ENCODE measurements around the gene CENPO. TPM values are rescaled to one million over a fixed set of nuclear protein-coding genes. Genes with fewer than 3 reads are reported as not detected.

The CENPO gene, protein sequence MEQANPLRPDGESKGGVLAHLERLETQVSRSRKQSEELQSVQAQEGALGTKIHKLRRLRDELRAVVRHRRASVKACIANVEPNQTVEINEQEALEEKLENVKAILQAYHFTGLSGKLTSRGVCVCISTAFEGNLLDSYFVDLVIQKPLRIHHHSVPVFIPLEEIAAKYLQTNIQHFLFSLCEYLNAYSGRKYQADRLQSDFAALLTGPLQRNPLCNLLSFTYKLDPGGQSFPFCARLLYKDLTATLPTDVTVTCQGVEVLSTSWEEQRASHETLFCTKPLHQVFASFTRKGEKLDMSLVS
- polyA plus RNA-seq (2013, experiment 1 of 2; ENCODE audit: insufficient read length) = 38.3 TPM
- 6.5 TPM for polyA plus RNA-seq (2013, experiment 2 of 2; ENCODE audit: insufficient read length)

- peak; percentile 96 for DNase-seq
These were observed at the start of gene CENPO, which contains the start of gene PTRHD1 for GRCh38 chr2:24792874-24793760. CENPO (plus strand) TSS chr2:24793425; CDS start chr2:24793920, 495 bp downstream. PTRHD1 (minus strand) TSS chr2:24793391; CDS start chr2:24793377, 14 bp downstream.

GRCh38 chr2:24743924-24744323, 49.3 kb upstream of the CENPO start:
- no peak for DNase-seq

- DNase-seq = no peak
These were observed 48.9 kb upstream of the CENPO start for GRCh38 chr2:24744356-24744755.

- no peak for DNase-seq
These were observed 47.4 kb upstream of the CENPO start for GRCh38 chr2:24745825-24746224.

- DNase-seq = no peak
These were observed 45.9 kb upstream of the CENPO start for GRCh38 chr2:24747299-24747698.

GRCh38 chr2:24749069-24749691, 44.0 kb upstream of the CENPO start:
- no peak for DNase-seq

DNA sequence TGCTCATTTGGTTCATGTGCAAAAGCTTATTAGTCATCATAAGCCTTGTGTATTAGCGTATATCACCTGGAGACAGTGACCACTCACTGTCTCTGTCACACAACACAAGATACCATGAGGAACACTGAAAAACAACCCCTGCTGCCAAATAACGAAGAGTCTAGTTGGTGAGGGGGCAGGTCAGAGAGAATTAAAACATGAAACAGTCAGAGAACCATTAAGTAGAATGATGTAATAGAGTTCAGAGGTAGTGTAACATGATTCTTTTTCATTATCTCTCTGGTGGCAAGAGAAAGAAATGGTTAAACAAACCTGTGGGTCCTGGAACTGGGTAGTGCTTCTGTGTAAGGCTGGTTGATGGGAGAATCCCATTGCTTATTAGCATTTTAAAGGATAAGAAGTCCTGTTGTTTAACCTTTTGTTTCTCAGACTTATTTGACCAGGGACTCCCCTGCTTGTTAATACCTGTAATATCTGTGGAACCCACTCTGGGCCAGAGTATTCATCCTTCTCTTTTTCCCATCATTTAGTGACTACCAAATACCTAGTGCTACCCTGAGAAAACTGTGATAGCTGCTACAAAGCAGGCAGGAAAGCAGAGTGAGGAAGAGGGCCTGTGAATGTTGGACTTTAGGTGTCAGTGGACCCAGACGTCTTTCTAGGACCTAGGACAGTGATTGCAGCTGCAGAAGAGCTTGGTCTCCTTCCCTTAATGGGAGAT, 38.1 kb upstream of the CENPO start:
- no peak for DNase-seq

GRCh38 chr2:24756789-24757188, 36.4 kb upstream of the CENPO start:
- no peak for DNase-seq

DNA sequence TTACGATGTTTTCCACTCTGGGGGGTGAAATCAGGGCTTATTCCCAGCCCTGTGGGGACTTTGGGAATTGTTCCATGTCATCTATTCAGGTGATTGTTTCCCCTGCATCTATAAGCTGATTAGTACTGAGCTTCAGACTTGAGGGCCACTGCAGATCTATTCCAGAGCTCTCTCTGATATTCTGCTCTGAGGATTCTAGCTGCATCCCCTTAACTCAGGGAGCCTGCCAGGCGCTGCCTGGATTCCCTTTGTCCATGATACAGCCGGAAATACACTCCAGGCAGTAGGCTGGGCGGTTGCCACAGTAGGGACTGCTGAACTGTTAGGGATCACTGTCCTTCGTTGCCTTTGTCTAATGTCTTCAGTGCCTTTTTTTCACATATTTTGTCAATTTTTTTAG, 31.4 kb upstream of the CENPO start:
- no peak for DNase-seq

GRCh38 chr2:24762518-24762917, 30.7 kb upstream of the CENPO start:
- DNase-seq = no peak

- DNase-seq = no peak
These were observed 29.4 kb upstream of the CENPO start for GRCh38 chr2:24763843-24764242.

DNA sequence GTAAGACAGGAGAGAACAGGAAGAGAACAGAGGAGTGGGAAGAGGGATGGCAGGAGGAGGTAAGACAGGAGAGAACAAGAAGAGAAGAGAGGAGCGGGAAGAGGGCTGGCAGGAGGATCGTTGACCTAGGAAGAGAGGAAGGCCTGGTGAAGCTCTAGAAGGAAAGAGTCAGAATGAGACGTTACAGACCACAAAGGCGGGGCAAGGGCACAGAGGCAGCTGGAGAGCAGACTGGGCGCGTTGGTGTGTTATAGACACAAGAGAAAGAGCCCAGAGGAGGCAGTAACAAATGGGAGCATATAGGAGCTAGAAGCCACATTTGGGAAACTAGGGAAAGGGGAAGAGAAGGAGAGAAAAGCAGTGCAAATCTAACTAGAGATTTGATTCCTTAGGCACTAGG, 26.6 kb upstream of the CENPO start:
- DNase-seq = no peak

DNA sequence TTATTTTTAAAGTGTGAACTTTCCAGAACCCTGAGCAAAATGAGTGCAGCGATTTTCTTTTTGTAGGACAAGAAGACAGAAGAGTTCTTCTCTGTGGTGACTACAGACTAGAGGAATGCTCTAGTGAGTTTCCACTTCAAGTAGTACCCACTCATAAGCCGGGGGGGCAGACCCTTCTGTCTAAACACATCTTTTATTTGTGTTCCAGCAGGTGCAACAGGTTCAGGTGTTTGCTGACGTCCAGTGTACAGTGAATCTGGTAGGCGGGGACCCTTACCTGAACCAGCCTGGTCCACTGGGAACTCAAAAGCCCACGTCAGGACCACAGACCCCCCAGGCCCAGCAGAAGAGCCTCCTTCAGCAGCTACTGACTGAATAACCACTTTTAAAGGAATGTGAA, 25.2 kb upstream of the CENPO start:
- no peak for DNase-seq

GRCh38 chr2:24768601-24769000, 24.6 kb upstream of the CENPO start:
- no peak for DNase-seq

DNA sequence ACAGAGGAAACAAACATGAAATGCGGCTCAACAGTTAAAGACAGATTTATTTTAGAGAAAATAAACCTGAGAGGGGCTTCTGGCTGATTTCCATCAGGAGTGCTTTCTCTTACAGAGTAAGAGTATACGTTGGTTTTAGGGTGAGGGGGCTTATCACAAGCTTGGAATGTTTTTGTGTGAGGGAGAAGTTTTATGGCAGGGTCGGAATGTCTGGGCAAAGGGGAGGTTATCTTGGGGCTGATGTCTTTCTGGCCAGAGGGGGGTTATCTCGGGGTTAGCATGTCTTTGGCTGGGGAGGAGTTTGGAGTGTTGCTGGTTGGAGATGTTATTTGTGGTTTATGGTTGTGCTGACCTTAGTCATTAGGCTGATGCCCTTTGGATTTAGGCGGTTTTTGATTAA, 22.2 kb upstream of the CENPO start:
- no peak for DNase-seq

- DNase-seq = peak; percentile 61
These were observed 21.2 kb upstream of the CENPO start for GRCh38 chr2:24771764-24772586.

- no peak for DNase-seq
These were observed 18.9 kb upstream of the CENPO start for GRCh38 chr2:24774373-24774772.

DNA sequence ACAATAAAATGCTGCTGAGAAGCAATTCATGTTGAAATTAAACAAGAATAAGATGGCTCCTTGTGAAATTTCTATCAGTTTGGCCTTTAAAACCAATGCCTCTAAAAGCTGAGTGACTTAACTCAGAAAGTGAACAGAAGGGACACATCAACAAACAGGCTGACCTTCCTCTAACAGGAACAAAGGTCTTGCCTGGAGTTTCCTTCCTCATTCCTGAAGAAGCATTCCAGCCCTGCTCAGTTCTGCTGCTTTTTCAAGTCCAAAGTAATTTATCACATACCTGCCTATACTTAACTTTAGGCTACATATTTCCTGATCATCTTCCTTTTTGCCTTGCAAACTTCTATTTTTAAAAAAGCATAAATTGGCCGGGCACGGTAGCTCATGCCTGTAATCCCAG, 14.1 kb upstream of the CENPO start:
- DNase-seq = no peak

- DNase-seq = no peak
These were observed 9.6 kb upstream of the CENPO start for GRCh38 chr2:24783641-24784040.

DNA sequence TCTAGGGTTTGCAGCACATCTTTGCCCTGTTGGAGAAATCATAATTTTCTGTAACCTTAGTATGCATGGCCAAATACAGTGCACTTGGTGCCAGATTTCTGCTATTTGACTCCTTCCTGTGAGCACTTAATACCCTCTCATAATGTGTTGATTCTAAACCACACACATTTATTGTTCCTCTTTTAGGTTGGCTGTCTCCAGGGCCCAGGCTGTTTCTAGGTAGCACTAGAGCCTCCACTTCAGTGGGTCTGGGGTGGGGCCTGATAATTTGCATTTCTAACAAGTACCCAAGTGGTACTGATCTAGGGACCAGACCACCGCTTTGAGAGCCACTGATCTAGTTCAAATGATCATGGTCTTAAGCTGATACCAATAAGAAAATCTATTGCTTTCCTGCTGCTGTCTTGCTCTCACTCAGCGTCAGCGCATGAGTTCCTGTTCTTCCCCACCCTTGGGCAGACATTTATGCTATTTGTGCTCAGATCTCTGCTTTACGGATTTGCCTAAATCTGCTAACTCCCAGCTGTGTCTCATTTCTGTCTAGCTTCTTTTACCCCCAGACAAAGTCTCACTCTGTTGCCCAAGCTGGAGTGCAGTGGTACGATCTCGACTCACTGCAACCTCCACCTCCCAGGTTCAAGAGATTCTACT, 7.4 kb upstream of the CENPO start:
- no peak for DNase-seq

DNA sequence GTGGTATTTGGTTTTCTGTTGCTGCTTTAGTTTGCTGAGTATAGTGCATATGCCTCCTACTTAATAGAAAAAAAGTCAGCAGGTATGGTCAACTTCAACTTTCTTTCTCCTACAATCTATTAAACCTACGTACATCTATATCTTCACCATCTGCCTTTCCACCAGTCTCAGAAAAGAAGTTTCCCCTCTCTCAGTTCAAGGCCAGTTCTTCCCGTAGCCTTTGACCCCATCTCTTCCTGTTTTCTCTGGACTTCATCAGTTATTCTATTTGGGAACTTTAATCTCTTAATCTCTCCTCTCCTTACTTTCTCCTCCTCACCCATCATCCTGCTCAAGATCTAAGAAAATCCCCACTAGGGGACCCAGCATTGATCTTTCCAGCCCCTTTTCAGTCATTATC, 5.7 kb upstream of the CENPO start:
- DNase-seq = no peak
